ENCODE results near the gene TMEM247. TPM values are rescaled to one million over a fixed set of nuclear protein-coding genes. Genes with fewer than 3 reads are reported as not detected.

TMEM247 gene
- total RNA-seq, 4 donors from 2014 or later = not detected

- 80 to 98% methylated on average over 1 to 4 of the region's 4 CpGs for WGBS, 2 donors (ENCODE audit: low coverage in 1 of 2)
- no peak overlapping the region for H3K27ac ChIP-seq
- peaks cover 11% of the 10 kb centered on the region for H3K27me3 ChIP-seq
- peaks cover 5 to 24% (median 8%) of the 10 kb centered on the region in 4 donors for H3K4me1 ChIP-seq
- no peaks in the 10 kb centered on the region for H3K36me3 ChIP-seq
- in situ Hi-C loops (cut with MboI; ENCODE audit: low pct_ligation_motif_present in 1 of 4, low pct_unique_long_range_greater_than_20kb in 1 of 4, low sequenced_read_pairs in 3 of 4) = no loop called here
- no peaks in the 10 kb centered on the region for H3K9me3 ChIP-seq
- intact Hi-C loops (cut with DNase I; ENCODE audit: low total_unique reads) = no loop called here
- TF ChIP-seq CTCF (IDR thresholded peaks at IDR 0.05) (no peak), EP300 (IDR thresholded peaks at IDR 0.05; ENCODE audit: low read depth) (no peak), POLR2A (IDR thresholded peaks at IDR 0.05) (no peak), POLR2AphosphoS5 (IDR thresholded peaks at IDR 0.05) (no peak)
- DNase-seq = no peak
- H3K4me3 ChIP-seq = no peak overlapping the region
Measured at GRCh38 chr2:46494596-46494995, 15.2 kb downstream of the TMEM247 start.

GRCh38 chr2:46495231-46496030 is 16.1 kb downstream of the TMEM247 start:
- no peaks in the 10 kb centered on the region for H3K36me3 ChIP-seq
- H3K4me3 ChIP-seq = no peak overlapping the region
- H3K27ac ChIP-seq = no peak overlapping the region
- in situ Hi-C loops (cut with MboI; ENCODE audit: low pct_ligation_motif_present in 1 of 4, low pct_unique_long_range_greater_than_20kb in 1 of 4, low sequenced_read_pairs in 3 of 4) = no loop called here
- no peak for TF ChIP-seq POLR2AphosphoS5 (IDR thresholded peaks at IDR 0.05)
- no peak for TF ChIP-seq POLR2A (IDR thresholded peaks at IDR 0.05)
- no peak for TF ChIP-seq EP300 (IDR thresholded peaks at IDR 0.05; ENCODE audit: low read depth)
- no peak for TF ChIP-seq CTCF (IDR thresholded peaks at IDR 0.05)
- peaks cover 11% of the 10 kb centered on the region for H3K27me3 ChIP-seq
- H3K4me1 ChIP-seq = peaks cover 5 to 19% (median 11%) of the 10 kb centered on the region in 4 donors
- no peaks in the 10 kb centered on the region for H3K9me3 ChIP-seq
- intact Hi-C loops (cut with DNase I; ENCODE audit: low total_unique reads) = no loop called here
- no peak for DNase-seq
- 81 to 90% methylated on average over 7 to 9 of the region's 9 CpGs for WGBS, 2 donors (ENCODE audit: low coverage in 1 of 2)

- H3K4me3 ChIP-seq = no peak overlapping the region
- TF ChIP-seq EP300 (IDR thresholded peaks at IDR 0.05; ENCODE audit: low read depth) = no peak
- no peak for TF ChIP-seq POLR2A (IDR thresholded peaks at IDR 0.05)
- no peak for TF ChIP-seq CTCF (IDR thresholded peaks at IDR 0.05)
- no peak for TF ChIP-seq POLR2AphosphoS5 (IDR thresholded peaks at IDR 0.05)
- H3K4me1 ChIP-seq = peaks cover 5 to 16% (median 9%) of the 10 kb centered on the region in 4 donors
- peaks cover 11% of the 10 kb centered on the region for H3K27me3 ChIP-seq
- 80% methylated on average over 4 of the region's 4 CpGs; no CpG with 5 or more reads in 1 of the 2 donors for WGBS, 2 donors (ENCODE audit: low coverage in 1 of 2)
- intact Hi-C loops (cut with DNase I; ENCODE audit: low total_unique reads) (no loop called here), in situ Hi-C loops (cut with MboI; ENCODE audit: low pct_ligation_motif_present in 1 of 4, low pct_unique_long_range_greater_than_20kb in 1 of 4, low sequenced_read_pairs in 3 of 4) (no loop called here)
- no peaks in the 10 kb centered on the region for H3K9me3 ChIP-seq
- no peak for DNase-seq
- H3K27ac ChIP-seq = no peak overlapping the region
- no peaks in the 10 kb centered on the region for H3K36me3 ChIP-seq
Measured at GRCh38 chr2:46497766-46498165, 18.4 kb downstream of the TMEM247 start.

GRCh38 chr2:46498681-46499080 is 19.3 kb downstream of the TMEM247 start:
- Histone ChIP-seq H3K27ac (no peak overlapping the region), H3K27me3 (peaks cover 11% of the 10 kb centered on the region), H3K36me3 (no peaks in the 10 kb centered on the region), H3K9me3 (no peaks in the 10 kb centered on the region), H3K4me1 (peaks cover 5 to 16% (median 8%) of the 10 kb centered on the region in 4 donors), H3K4me3 (no peak overlapping the region)
- TF ChIP-seq POLR2A (IDR thresholded peaks at IDR 0.05) (no peak), EP300 (IDR thresholded peaks at IDR 0.05; ENCODE audit: low read depth) (no peak), CTCF (IDR thresholded peaks at IDR 0.05) (no peak), POLR2AphosphoS5 (IDR thresholded peaks at IDR 0.05) (no peak)
- in situ Hi-C loops (cut with MboI; ENCODE audit: low pct_ligation_motif_present in 1 of 4, low pct_unique_long_range_greater_than_20kb in 1 of 4, low sequenced_read_pairs in 3 of 4) = no loop called here
- 64 to 78% methylated on average over 4 of the region's 4 CpGs for WGBS, 2 donors (ENCODE audit: low coverage in 1 of 2)
- DNase-seq = no peak
- intact Hi-C loops (cut with DNase I; ENCODE audit: low total_unique reads) = no loop called here
